Duodenal mucosa (tissue), 2 donors: Measurements from ENCODE around the gene PPP1R18.
"Not testable (repeated sequence)": the region's sequence is repeated elsewhere in the genome, so short reads cannot be mapped to it uniquely, and the experiment has no call there.

Experiments
- H3K27ac ChIP-seq: one replicate; pipeline ENCODE4 v1.7.0; 2013; ENCODE audit warnings: low read depth, low read length
- H3K27me3 ChIP-seq, 2 donors: one replicate each; pipeline ENCODE4 v1.7.0; 2013; ENCODE audit warnings: low read length in 2 of 2, control low read depth in 1 of 2; ENCODE audit not compliant: insufficient read depth in 2 of 2, control insufficient read depth in 1 of 2
- H3K36me3 ChIP-seq, 2 donors: one replicate each; pipeline ENCODE4 v1.7.0; 2013; ENCODE audit warnings: low read length in 2 of 2, control low read depth in 1 of 2; ENCODE audit not compliant: insufficient read depth in 2 of 2, control insufficient read depth in 1 of 2
- H3K4me1 ChIP-seq, 2 donors: one replicate each; pipeline ENCODE4 v1.7.0; 2013; ENCODE audit warnings: low read length in 2 of 2, control low read depth in 1 of 2; ENCODE audit not compliant: insufficient read depth in 2 of 2, control insufficient read depth in 1 of 2
- H3K4me3 ChIP-seq, 2 donors: one replicate each; pipeline ENCODE4 v1.7.0; 2013; ENCODE audit warnings: low read length in 2 of 2, low read depth in 1 of 2
- H3K9ac ChIP-seq, 2 donors: one replicate each; pipeline ENCODE4 v1.7.0; 2013; ENCODE audit warnings: low read length in 2 of 2, low read depth in 1 of 2
- H3K9me3 ChIP-seq, 2 donors: one replicate each; pipeline ENCODE4 v1.7.0; 2013; ENCODE audit warnings: low read length in 2 of 2, control low read depth in 1 of 2; ENCODE audit not compliant: control insufficient read depth in 1 of 2

Gene PPP1R18

DNA sequence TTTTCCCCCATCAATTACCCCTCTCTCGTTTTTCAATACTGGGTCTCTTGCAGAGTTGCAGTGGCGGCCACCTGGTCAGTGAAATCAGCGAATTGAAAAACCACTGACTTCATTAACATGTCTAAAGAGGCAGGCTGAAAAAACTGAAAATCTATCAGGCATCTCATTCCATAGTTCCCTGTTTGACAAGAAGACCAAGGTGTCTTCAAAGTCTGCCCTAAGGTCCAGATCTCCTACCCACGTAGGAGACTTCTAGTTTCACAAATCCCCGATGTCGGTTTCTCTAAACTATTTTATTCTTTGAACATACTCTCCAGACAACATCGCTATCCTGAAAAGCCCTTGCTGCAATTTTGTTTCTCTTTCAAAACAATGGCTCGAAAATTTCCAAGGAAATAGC lies 32.9 kb upstream of the PPP1R18 start:
- Histone ChIP-seq H3K4me1 (peaks cover 18 to 35% of the 10 kb centered on the region in 2 donors), H3K4me3 (peak overlapping the region; percentile 71 to 91), H3K36me3 (peaks cover 9 to 21% of the 10 kb centered on the region in 2 donors), H3K27me3 (no peaks in the 10 kb centered on the region), H3K9ac (peak overlapping the region; percentile 74 to 94), H3K27ac (peak overlapping the region; percentile 63), H3K9me3 (no peaks in the 10 kb centered on the region)

DNA sequence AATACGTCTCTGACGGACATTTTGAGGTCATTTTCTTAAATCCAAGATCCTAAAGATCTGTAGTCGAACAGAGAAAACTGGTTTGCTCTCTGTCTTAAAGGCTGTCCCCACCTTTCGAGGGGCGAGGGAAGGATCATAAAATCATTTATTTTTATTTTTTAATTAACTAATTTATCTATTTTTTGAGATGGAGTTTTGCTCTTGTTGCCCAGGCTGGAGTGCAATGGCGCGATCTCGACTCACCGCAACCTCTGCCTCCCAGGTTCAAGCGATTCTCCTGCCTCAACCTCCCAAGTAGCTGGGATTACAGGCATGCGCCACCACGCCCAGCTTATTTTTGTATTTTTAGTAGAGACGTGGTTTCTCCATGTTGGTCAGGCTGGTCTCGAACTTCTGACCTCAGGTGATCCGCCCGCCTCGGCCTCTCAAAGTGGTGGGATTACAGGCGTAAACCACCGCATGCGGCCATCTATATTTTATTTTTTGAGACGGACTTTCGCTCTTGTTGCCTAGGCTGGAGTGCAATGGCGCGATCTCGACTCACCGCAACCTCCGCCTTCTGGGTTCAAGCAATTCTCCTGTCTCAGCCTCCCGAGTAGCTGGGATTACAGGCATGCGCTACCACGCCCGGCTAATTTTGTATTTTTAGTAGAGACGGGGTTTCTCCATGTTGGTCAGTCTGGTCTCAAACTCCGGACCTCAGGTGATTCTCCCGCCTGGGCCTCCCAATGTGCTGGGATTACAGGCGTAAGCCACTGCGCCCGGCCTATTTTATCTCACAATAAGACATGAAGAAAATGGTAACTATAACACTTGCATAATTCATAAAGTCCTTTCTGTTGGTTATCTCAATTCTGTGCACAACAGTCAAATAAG lies 31.6 kb upstream of the PPP1R18 start:
- H3K4me1 ChIP-seq: peaks cover 15 to 29% of the 10 kb centered on the region in 2 donors
- peak overlapping the region; percentile 85 for H3K27ac ChIP-seq
- peaks cover 4 to 18% of the 10 kb centered on the region in 2 donors for H3K36me3 ChIP-seq

GRCh38 chr6:30717129-30717844 lies 30.8 kb upstream of the PPP1R18 start, which contains the start of gene MDC1:
TSS of gene MDC1 (minus strand) at chr6:30717281. CDS start at chr6:30715175, 2,106 bp downstream.
- no peaks in the 10 kb centered on the region for H3K27me3 ChIP-seq
- peak within 1 kb of the TSS; percentile 85 for H3K27ac ChIP-seq
- H3K9me3 ChIP-seq: no peaks in the 10 kb centered on the region
- H3K4me3 ChIP-seq: peak within 1 kb of the TSS; percentile 67 to 83
- peak within 1 kb of the TSS; percentile 68 to 69 for H3K9ac ChIP-seq
- H3K4me1 ChIP-seq: peaks cover 11 to 21% of the 10 kb centered on the region in 2 donors
- H3K36me3 ChIP-seq: peaks cover 6 to 18% of the 10 kb centered on the region in 2 donors

More for the DNA sequence above, 31.6 kb upstream of the PPP1R18 start:
- H3K27me3 ChIP-seq, H3K9me3 ChIP-seq: not testable (repeated sequence)
- Histone ChIP-seq H3K9ac (peak overlapping the region; percentile 68 to 69), H3K4me3 (peak overlapping the region; percentile 67 to 73)

- Histone ChIP-seq H3K9ac (peak overlapping the region; percentile 35 to 68), H3K9me3 (no peaks in the 10 kb centered on the region), H3K4me3 (peak overlapping the region; percentile 66 to 83), H3K4me1 (peaks cover 11 to 16% of the 10 kb centered on the region in 2 donors), H3K36me3 (peaks cover 9 to 23% of the 10 kb centered on the region in 2 donors), H3K27me3 (no peaks in the 10 kb centered on the region), H3K27ac (peak overlapping the region; percentile 80)
These were observed 30.4 kb upstream of the PPP1R18 start for GRCh38 chr6:30716879-30717128.

GRCh38 chr6:30714263-30714662 lies 27.8 kb upstream of the PPP1R18 start:
- no peaks in the 10 kb centered on the region for H3K27me3 ChIP-seq
- H3K9ac ChIP-seq: no peak overlapping the region
- H3K4me1 ChIP-seq: peaks cover 8 to 13% of the 10 kb centered on the region in 2 donors
- H3K27ac ChIP-seq: no peak overlapping the region
- no peaks in the 10 kb centered on the region for H3K9me3 ChIP-seq
- H3K36me3 ChIP-seq: peaks cover 13 to 41% of the 10 kb centered on the region in 2 donors
- no peak overlapping the region for H3K4me3 ChIP-seq

DNA sequence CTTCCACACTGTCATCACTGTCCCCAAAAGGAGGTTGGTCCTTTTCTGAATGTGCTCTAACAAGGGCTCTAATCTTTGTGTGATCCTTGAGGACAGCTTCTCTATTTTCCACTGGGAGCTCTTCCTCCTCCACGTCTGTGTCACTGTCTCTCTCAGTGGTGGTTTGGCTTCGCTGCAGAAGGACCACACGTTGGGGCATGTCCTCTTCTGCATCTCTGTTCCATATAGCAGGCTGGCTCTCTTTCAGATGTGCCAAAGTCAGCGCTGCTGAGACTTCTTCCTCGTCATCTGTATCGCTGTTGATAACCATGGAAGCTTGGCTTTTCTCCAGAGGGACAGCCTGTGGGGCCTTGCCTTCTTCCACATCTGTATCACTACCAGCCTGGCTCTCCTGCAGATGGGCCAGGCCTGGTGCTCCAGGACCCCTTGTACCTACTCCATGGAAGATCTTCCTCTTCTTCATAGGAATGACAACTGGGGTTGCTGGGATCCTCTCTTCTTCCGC lies 26.0 kb upstream of the PPP1R18 start:
- no peaks in the 10 kb centered on the region for H3K27me3 ChIP-seq
- no peak overlapping the region for H3K27ac ChIP-seq
- H3K9me3 ChIP-seq: no peaks in the 10 kb centered on the region
- no peak overlapping the region for H3K4me3 ChIP-seq
- H3K9ac ChIP-seq: no peak overlapping the region
- peaks cover 4 to 7% of the 10 kb centered on the region in 2 donors for H3K4me1 ChIP-seq
- H3K36me3 ChIP-seq: peaks cover 13 to 45% of the 10 kb centered on the region in 2 donors

- H3K27ac ChIP-seq: no peak overlapping the region
- H3K27me3 ChIP-seq: no peaks in the 10 kb centered on the region
- H3K9ac ChIP-seq: no peak overlapping the region
- peaks cover 13 to 45% of the 10 kb centered on the region in 2 donors for H3K36me3 ChIP-seq
- no peak overlapping the region for H3K4me3 ChIP-seq
- H3K4me1 ChIP-seq: peaks cover 4 to 9% of the 10 kb centered on the region in 2 donors
- H3K9me3 ChIP-seq: no peaks in the 10 kb centered on the region
These were observed 25.4 kb upstream of the PPP1R18 start for GRCh38 chr6:30711758-30712380.

DNA sequence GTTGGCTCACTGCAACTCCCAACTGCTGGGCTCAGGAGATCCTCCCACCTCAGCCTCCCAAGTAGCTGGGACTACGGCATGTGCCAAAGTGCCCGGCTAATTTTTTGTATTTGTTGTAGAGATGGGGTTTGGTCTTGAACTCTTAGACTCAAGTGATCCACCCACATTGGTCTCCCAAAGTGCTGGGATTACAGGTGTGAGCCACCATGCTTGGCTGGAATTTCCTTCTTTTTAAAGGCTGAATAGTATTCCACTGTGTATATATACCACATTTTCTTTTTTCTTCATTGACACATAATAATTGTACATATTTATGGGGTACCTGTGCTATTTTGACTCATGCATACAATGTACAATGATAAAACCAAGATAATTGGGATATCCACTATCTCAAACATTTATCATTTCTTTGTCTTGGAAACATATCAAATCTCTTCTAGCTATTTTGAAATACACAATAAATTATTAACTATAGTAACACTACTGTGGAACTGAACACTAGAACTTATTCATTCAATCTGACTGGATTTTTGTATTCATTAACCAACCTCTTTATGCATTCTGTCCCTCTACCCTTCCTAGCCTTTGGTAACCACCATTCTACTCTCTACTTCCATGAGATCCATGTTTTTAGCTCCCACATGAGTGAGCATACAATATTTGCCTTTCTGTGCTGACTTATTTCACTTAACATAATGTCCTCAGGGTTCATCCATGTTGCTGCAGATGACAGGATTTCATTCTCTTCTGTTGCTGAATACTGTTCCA lies 22.8 kb upstream of the PPP1R18 start:
- no peak overlapping the region for H3K9ac ChIP-seq
- H3K9me3 ChIP-seq: no peaks in the 10 kb centered on the region
- no peak overlapping the region for H3K27ac ChIP-seq
- peaks cover 13 to 48% of the 10 kb centered on the region in 2 donors for H3K36me3 ChIP-seq
- H3K4me3 ChIP-seq: no peak overlapping the region
- peaks cover 0 to 3% of the 10 kb centered on the region in 2 donors for H3K4me1 ChIP-seq
- no peaks in the 10 kb centered on the region for H3K27me3 ChIP-seq

GRCh38 chr6:30707281-30707850 lies 20.9 kb upstream of the PPP1R18 start:
- Histone ChIP-seq H3K27me3 (no peaks in the 10 kb centered on the region), H3K4me1 (peaks cover 0 to 3% of the 10 kb centered on the region in 2 donors), H3K9ac (no peak overlapping the region), H3K27ac (no peak overlapping the region), H3K36me3 (peaks cover 13 to 42% of the 10 kb centered on the region in 2 donors), H3K9me3 (no peaks in the 10 kb centered on the region), H3K4me3 (no peak overlapping the region)
